ENCODE results near the gene PDZD7.

The PDZD7 gene

DNA sequence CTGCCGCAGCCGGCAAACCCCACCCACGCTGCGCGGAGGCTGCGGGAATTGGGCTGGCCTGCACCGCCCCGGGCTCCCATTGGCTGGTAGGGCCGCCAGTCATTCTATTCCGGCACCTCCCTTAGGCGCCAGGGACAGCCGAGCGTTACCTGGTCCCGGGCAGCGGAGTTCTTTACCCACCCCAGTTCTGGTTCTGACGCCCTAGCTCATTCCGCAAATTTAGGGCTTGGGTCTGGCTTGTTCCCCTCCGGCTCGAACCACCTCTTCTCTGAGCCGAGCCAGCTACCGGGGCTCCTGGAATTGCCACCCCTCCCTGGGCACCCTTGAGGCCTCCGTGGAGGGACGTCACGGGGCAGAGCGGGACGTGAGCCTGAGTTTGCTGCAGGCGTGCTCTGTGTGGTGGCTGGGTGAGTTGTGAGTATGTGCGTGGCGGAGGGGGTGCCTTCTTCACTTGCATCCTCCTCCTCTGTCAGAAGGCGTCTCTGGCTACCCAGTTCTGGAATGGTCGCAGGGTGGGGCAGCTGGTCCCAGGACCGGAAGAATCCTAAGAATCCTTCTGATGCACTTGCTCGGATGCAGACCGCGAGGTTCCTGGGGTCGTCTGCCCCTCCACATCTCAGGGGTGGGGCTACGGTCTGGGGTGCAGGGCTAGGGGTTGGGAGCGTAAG is at the start of gene PDZD7, which contains the start of gene SFXN3:
Gene PDZD7, minus strand, starts transcription at position 2 of the 668 bp plus-strand sequence. CDS start 910 bp downstream, outside the sequence.
Gene SFXN3, plus strand, starts transcription at position 107 of the 668 bp plus-strand sequence. CDS start 3,461 bp downstream, outside the sequence.
- peak; percentile 98 for DNase-seq (ENCODE audit: low spot score)

DNA sequence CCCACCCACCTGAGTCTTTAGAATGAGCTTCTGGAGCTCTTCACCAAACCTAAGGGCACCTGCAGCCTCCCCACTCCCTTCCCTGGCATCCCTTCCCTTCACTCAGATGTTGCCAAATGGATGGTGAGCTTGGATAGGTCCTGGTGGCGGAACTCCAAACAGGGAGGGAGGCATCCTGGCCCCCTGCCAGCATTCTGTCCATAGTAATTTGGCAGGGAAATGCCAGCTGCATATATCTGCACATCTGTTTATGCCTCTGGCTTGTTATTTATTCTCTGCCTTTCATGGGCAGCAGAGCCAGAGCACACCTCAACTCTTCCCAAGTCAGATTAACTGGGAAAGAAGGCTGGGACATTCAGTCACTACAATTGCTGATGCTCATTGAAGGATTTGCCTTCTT is 48.9 kb upstream of the PDZD7 start:
- DNase-seq (ENCODE audit: low spot score): no peak

DNA sequence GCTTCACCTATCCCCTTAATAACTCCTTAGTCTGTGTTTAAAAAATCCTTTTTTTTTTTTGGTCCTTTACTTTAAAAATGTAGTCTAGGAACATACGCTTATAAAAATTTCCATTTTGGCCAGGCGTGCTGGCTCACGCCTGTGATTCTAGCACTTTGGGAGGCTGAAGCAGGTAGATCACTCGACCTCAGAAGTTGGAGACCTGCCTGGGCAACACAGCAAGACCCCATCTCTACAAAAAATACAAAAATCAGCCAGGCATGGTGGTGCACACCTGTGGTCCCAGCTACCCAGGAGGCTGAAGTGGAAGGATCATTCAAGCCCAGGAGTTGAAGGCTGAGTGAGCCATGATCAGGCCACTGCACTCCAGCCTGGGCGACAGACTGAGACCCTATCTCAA is 45.7 kb upstream of the PDZD7 start:
- no peak for DNase-seq (ENCODE audit: low spot score)

DNA sequence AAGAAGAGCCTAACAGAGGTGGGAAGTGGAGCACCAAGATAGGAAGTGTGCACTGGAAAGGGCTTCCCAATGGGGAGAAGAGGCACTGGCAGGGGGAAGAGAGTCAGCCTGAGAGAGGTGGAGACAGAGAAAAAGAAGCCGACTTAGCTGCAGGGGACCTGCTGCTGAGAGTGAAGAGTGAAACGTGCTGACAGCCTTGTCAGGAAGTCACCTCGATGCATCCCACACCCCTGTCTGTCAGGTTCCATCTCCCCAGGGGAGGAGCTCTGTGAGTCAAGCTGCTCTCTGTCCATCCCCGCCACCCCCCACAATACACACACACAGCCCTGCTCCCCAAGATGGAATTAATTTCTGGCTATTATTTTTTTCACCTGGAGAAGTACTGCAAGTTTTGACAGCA is 44.8 kb upstream of the PDZD7 start:
- no peak for DNase-seq (ENCODE audit: low spot score)

DNA sequence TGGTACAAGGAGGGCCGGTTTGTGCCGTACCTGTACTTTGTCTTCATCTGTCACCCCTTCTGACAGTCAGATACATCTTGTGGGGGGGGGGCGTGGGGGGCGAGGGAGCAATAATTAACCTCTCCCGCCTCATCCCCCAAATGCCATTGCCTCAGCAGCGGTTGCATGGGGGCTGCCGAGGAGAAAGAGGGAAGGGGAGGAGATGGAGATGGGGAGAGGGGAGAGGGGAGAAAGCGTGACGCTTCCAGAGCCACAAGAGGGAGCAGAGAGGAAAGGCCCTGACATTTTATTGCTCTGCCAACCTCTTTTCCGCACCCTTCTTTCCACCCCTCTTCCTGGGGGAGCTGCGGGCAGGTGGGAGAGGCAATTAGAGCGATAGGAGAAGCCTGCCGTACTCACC is 42.7 kb upstream of the PDZD7 start:
- no peak for DNase-seq (ENCODE audit: low spot score)

DNA sequence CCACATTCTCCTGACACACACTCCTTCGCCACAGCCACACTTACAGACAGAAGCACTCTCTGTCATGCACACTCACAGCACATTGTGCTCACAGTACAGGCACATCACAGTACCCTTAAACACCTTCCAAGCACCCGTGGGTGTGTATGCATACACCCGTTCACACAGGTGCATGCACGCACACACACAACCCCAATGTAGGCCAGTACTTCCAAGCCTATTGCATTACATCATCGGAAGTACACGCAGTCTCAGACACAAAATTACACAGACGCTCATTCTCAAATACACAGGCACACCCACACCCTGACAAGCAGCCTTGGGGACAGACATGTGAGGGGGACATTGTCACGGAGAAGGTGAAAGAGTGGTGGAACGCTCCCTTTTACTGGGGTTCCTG is 42.0 kb upstream of the PDZD7 start:
- no peak for DNase-seq (ENCODE audit: low spot score)

DNA sequence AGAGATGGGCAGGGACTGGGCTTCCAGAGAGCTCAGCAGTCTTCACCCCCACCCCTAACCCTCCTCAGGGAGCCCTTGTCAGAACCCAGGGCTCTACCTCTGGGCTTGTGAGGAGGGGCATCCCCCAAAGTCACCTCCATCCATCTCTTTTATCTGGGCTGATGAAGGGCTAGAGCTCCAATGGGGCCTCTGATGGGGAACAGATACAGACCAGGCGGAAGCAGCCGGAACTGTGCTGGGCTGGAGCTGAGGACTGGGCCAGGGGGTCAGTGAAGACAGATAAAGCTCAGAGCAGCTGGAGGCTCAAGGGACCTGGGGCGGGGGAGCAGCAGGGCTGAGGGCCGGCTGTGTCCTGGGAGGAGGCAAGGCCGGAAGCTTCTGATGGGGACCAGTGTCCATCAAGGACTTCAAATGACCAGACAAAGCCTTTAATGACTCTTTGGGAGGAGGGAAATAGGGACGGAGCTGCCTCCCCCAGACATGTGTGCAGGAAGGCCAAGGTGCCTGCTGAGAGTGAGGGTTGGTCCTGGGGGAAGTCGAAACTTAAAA is 41.0 kb upstream of the PDZD7 start:
- no peak for DNase-seq (ENCODE audit: low spot score)

DNA sequence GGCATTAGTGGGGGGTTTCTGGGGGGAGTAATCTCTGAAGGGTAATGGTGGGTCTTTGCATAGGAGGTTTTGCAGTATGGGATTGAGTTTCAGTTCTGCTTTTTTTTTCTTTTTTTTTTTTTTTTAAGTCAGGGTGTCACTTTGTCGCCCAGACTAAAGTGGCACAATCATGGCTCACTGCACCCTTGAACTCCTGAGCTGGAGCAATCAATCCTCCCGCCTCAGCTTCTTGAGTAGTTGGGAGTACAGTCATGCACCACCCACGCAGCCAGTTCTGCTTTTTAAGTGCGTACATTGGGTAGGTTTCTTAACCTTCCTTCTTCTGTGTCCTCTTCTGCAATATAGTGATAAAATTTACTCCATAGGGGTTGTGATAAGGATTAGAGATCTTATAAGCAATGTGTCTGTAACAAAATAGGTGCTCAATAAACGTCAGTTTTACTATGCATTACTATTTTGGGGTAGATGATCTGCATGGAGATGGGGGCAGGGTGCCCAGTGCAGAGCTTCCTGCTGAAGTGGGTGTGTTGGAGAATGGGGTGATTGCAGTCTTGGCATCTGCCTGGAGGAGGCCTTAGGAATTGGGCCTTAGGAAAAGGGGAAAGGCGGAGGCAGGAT is 40.4 kb upstream of the PDZD7 start:
- no peak for DNase-seq (ENCODE audit: low spot score)

DNA sequence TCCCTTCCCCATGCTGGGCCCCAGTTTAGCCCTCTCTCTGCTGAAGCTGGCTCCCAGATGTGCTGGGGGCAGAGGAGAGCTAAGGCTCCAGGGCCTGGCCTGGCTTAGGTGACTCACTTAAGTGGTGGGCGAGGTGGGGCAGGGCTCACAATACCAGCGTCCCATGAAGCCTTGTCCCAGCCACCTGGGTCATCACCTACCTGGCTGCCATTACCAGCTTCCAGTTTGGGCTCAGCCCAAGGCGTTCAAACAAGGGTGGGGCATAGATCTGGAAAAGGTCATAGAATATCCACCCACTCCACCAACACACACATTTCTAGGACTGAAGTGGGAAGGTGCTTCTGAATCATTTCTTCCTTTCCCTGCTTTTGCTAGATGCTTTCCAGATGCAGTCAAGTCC is 39.2 kb upstream of the PDZD7 start:
- no peak for DNase-seq (ENCODE audit: low spot score)

DNA sequence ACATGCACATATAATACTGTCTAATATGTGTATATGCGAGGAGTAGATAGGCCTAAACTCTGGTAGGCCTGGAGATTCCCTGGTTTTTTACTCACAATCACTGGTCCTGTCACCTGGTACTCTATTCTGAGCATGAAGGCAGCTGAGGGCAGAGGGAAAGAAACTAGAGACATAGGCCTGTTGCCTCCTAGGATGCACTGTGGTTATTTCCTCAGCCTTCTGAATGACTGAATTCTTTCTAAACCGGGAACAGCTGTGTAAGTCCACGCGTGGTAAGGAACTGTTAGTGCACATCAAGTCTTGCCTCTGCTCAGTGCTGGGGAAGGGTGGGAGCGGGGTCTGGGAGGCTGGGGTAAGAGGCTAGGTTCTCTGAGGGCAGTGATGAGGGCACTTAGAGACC is 38.5 kb upstream of the PDZD7 start:
- no peak for DNase-seq (ENCODE audit: low spot score)

DNA sequence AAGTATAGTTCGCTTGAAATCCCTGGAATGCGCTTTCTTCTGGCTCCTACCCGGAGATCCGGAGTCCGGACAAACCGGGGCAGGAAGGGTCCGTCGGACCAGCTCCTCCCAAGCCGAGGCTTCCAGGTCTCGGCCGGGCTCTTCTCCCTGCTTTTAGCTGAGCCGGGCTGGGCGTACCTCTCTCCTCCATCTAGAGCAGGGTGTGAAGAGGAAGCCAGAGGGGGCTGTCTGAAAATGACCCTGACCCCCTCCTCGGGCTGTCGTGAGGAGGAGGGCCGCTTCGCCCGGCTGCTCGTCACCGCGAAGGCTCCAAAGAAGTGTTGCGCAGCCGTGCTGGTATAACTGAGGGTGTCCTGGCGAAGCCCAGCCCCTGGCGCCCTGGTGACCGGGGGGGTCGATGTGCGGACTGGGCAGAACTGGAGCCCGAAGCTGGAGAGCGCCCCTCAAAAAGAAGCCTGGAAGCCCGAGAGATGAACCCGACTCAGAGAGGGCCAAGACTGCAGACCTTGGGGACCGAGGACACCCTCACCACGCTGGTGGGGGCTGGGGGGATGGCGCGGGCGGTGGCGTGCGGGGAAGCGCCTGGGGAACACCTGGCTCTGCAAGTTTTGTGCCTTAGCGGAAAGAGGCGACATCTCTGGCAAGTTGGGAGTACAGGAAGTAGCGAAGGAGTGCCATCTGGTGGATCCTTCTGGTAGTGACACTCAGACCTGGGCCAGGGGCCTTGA is 36.6 kb upstream of the PDZD7 start:
- DNase-seq (ENCODE audit: low spot score): peak; percentile 76

DNA sequence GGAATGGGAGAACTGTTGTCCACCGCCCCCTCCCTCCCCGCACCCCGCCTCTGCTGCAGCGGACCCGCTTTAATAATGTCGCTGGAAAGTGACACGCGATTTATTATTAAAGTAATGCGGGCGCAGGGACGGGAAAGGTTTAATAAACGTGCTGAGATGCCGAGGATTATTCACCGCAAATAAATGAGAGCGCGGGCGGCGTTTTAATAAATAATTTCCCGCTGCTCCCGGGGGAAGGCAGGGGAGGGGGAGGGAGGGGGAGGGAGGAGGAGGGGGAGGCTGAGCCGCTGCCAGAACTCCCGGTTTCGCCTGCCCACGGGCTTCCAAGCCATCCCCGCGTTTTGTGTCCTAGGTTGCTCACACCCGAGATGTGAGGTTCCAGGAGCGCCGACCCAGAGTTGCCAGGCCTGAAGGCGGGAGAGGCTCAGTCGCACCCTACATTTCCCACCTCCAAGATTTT is 36.0 kb upstream of the PDZD7 start:
- no peak for DNase-seq (ENCODE audit: low spot score)

DNA sequence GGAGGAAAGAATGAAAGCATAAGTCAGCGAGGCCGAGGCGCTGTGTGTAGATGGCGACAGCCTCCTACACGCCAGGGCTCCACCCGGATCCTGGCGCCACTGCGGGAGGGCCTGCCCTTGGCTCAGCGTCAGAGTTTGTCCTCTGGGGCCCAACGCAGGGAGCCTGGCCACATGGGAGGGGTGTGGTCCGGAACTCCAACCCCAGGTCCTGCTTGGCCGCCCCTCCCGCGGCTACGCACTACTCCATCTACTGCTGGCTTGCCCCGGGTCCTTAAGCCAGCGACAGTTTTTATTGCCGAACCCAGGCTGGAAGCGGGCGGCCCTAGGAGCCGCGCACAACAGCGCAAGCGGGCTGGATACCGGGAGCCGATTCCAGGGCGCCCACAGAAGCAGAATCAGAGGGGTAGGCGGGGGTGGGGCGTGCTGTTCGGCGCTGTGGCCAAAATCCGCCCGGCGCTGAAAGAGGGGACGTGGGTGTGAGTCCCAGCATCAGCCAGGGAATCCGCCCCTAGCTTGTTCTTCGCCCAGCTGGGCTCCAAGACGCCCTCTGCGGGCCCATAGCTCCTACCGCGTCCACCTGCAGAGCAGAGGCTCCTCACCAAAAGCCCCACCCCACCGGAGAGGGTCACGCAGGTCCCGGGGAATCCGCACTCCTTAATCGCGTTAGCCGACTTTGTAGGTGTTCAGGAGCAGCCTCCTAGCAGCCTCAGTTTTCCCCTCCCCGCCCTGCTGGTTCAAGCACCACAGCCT is 35.4 kb upstream of the PDZD7 start:
- DNase-seq (ENCODE audit: low spot score): peak; percentile 67

DNA sequence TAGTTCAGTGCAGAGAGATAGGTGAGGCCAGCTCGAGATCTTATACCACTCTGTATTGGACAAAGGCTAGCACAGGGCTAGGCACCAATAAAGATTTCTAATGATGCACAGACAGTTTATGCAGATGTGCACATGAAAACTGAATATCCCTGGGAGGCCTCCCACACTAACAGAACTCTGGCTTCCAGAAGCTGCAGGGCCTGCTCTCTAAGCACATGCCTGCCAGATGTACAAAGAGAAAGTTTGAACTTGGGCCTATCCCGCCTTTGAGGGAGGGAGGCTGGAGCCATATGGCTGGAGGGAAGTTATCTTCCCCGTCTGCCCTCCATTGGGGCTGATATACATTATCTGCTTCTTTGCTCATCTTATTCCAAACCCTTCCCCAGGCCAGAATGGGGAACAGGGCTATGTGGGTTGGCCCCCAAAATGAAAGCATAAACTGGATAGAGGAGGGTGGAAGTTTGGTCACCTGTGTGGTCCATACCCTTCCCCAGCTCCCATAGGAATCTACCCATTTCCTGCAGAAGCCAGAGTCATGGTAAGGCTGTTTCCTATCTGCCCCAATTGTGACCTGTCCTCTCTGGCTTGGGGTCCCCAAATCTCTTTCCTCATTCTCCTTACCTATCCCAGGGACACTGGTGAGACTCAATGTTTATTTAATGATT is 34.7 kb upstream of the PDZD7 start:
- DNase-seq (ENCODE audit: low spot score): peak; percentile 45

DNA sequence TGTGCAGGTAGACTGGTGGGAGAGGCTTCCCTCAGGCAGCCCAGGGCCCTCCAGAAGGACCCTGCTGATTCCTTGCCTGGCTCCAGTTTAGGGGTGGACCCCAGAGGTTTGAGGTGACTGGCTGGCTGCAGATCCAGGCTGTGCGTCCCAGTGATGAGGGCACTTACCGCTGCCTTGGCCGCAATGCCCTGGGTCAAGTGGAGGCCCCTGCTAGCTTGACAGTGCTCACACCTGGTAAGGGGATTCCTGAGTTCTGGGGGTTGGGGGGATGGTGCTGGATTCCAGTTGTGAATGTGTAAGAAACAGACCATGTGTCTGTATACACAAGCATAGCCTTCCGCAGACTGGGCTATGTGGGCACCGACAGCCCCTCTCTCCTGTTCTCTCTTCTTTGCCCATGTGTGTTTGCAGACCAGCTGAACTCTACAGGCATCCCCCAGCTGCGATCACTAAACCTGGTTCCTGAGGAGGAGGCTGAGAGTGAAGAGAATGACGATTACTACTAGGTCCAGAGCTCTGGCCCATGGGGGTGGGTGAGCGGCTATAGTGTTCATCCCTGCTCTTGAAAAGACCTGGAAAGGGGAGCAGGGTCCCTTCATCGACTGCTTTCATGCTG is 33.6 kb upstream of the PDZD7 start:
- no peak for DNase-seq (ENCODE audit: low spot score)

DNA sequence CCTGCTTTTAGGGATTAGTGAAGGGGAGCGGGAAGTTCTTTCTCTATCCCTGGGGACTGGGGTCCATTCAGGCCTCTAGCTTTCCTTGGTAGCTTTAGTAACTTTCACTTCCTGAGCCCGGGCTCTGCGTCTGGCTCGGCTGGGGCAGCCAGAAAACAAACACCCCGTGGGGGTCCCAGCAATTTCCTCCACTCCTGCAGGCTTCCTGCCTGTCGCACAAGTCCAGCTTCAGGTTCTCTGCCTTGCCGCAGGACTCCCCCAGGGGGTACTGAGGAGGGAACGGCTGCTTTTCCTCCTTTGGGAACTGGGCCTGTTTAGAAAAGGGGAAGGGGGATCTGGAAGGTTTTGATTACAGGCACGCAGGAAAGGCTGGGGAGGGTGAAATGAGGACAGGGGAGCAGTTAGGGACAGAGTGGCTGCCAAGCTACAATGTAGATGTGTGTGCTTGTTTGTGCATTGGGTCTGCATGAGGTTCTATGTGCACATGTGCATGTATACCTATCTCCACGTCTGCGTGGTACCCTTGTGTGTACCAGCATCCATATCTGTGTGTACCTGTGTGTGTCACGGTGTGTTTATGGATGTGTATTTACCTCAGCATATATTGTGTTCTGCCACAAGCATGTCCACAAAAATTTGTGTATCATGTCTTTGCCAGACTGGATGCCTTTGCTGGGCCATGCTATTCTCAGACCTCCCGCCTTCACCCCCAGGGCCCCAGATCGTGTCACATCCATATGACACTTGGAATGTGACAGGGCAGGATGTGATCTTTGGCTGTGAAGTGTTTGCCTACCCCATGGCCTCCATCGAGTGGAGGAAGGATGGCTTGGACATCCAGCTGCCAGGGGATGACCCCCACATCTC is 32.9 kb upstream of the PDZD7 start:
- DNase-seq (ENCODE audit: low spot score): no peak

DNA sequence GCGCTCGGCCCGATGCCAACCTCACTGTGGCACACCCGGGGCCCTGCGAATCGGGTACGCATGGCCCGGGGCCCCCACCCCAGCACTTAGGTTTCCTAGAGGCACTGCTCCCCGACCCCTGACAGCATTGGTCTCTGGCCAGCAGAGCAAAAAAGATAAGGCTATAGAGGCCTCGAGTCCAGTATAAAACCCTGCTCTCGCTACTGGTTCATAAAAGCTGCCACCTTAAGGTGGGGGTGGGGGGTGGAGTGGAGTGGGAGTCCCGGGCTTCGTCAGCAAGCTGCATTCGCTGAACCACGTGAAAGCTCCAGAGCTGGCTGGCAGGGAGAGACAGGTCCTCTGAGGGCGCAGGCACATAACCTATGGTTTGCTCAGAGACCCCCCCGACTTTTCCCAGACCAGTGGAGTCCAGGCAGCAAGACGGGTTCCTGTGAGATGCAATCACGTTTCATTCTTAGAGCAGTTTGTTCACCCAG is 32.2 kb upstream of the PDZD7 start:
- DNase-seq (ENCODE audit: low spot score): no peak

DNA sequence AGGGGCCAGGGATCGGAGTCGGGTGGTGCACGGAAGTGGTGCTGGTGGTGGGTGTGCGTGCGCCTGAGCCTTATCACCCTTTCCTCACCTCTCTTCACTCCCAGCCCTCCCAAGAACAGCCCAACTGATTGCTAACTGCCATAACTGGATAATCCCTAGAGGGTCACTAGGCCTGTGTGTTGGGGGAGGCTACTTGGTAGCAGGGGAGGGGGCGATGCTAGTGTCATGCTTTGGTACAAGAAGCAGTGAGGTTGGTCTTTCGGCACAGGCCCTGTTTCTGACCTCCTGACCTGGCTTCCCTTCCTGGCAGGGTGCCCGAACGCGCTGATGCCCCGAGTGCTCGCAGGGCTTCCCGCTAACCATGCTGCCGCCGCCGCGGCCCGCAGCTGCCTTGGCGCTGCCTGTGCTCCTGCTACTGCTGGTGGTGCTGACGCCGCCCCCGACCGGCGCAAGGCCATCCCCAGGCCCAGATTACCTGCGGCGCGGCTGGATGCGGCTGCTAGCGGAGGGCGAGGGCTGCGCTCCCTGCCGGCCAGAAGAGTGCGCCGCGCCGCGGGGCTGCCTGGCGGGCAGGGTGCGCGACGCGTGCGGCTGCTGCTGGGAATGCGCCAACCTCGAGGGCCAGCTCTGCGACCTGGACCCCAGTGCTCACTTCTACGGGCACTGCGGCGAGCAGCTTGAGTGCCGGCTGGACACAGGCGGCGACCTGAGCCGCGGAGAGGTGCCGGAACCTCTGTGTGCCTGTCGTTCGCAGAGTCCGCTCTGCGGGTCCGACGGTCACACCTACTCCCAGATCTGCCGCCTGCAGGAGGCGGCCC is 31.5 kb upstream of the PDZD7 start:
- DNase-seq (ENCODE audit: low spot score): peak; percentile 47

DNA sequence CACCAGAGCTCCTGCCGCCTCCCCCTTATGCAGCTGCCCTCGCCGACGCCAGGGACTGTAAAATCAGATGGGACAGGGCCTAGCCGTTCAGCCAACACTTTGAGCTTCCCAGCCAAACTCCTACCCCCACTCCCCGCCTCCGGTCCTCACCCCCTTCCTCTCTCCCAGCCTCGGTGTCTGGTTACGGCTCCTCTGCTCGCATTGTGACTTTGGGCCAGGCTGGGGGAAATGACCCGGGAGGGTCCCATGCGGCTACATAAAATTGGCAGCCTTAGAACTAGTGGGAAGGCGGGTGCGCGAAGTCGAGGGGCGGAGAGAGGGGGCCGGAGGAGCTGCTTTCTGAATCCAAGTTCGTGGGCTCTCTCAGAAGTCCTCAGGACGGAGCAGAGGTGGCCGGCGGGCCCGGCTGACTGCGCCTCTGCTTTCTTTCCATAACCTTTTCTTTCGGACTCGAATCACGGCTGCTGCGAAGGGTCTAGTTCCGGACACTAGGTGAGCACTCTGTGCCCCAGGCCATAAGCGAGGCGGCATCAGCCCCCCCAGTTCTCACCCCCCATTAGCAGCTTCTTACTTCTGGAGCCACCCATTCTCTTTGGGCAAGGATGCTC is 30.8 kb upstream of the PDZD7 start, which contains the start of gene KAZALD1:
Gene KAZALD1, plus strand, starts transcription at position 366 of the 608 bp plus-strand sequence. CDS start 604 bp downstream, outside the sequence.
- peak; percentile 35 for DNase-seq (ENCODE audit: low spot score)

Measured in AG08395 (cell line).